GM19455 (cell line): ENCODE data around the gene NEURL1.

Source experiments
- ATAC-seq: cut with Tn5 transposase; IDR thresholded peaks from one replicate; pipeline ENCODE4 v1.9.1; 2021; ENCODE audit not compliant: unreplicated experiment

Gene NEURL1

DNA sequence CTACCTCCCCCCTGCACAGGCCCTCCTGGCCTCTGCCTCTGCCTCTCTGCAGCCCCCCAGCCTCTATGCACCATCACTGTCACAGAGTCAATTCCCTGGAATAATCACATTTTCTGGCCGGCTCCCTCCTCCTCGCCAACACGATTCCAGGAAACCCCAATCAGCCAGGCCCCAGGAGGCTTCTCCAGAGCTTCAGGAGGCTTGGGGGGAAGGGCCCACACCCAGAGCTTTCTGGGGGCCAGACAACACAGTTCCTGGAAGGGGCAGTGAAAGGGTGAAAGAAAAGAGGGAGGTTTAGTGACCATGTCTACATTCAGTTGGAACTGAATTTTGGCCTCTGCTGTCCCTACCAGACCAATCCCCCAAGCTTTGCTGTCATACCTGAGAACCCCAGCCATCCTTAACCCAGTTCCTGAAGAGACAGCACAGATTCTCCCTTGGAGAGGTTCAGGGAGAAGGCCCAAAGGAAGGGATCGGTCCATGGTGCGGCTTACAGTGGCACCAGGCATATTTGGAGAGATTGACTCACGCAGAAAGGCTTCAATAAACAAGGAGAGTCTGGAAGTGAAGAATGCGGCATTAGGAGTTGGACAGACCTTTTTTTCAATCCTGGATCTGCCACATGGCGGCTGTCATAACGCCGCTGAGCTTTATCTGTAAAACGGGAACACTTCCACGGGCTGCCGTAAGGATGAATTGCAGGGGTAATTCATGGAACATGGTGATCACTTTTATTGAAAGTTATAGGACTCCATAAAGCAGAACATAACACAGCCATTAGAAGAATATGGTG lies 89.0 kb downstream of the NEURL1 start:
- no peak for ATAC-seq

DNA sequence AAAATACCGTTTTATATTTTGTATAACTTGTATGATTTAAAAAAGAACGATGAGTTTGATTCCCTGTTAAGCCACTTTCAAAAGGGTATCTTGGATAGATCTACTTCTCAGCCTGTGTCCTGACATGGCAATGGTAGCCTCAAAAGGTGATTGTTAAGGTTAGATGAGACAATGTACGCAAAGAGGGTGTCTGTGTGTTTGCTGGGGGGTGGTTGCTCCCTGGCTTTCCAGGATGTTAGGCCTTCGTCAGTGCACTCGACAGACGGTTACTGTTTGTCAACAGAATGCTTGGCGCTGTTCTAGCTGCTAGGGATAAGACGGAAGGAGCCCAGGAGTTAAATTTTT lies 90.3 kb downstream of the NEURL1 start:
- ATAC-seq, result no peak

DNA sequence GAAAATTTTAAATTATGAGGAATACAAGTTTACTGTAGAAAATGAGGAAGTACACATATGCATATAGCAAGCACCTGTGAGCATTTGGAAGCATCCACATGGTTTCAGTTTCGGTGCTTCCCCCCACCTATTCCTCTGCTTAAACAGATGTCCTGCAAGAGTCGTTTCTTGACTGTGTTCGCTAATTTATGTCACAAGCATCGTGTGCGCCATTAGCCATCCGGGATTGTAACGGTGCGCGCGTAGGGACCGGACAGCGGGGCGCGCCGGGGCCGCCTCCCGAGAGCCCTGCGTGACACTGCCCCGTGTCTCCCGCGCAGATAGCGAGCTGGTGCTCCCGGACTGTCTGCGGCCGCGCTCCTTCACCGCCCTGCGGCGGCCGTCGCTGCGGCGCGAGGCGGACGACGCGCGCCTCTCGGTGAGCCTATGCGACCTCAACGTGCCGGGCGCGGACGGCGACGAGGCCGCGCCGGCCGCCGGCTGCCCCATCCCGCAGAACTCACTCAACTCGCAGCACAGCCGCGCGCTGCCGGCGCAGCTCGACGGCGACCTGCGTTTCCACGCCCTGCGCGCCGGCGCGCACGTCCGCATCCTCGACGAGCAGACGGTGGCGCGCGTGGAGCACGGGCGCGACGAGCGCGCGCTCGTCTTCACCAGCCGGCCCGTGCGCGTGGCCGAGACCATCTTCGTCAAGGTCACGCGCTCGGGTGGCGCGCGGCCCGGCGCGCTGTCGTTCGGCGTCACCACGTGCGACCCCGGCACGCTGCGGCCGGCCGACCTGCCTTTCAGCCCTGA lies 90.9 kb downstream of the NEURL1 start:
- no peak for ATAC-seq

DNA sequence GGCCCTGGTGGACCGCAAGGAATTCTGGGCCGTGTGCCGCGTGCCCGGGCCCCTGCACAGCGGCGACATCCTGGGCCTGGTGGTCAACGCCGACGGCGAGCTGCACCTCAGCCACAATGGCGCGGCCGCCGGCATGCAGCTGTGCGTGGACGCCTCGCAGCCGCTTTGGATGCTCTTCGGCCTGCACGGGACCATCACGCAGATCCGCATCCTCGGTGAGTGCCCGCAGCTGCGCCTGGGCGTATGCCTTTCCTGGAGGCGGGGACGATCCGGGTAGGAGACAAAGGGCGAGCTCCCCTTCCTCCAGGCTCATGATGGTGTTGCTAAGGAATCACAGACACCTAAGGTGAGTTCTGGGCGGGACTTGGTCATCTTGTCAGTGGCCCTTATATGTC lies 91.5 kb downstream of the NEURL1 start:
- ATAC-seq, result no peak

DNA sequence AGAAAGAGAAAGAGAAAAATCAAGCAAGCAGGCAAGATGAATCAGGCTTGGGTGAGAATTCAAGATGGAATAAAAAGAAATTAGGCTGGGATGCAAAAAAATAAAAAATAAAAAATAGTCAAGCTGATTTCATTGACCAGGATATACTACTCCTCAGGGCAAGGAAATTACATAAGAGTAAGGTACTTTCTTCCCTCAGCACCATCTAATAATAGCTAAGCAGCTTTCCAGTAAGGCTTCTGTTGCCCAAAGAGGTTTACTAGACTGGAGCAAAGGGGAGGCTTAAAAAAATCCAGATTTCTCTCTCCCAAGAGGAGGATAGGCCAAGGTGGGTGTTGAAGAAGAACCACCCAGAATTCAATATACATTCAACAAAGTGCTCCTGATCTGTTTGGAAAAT lies 93.6 kb downstream of the NEURL1 start:
- no peak for ATAC-seq

DNA sequence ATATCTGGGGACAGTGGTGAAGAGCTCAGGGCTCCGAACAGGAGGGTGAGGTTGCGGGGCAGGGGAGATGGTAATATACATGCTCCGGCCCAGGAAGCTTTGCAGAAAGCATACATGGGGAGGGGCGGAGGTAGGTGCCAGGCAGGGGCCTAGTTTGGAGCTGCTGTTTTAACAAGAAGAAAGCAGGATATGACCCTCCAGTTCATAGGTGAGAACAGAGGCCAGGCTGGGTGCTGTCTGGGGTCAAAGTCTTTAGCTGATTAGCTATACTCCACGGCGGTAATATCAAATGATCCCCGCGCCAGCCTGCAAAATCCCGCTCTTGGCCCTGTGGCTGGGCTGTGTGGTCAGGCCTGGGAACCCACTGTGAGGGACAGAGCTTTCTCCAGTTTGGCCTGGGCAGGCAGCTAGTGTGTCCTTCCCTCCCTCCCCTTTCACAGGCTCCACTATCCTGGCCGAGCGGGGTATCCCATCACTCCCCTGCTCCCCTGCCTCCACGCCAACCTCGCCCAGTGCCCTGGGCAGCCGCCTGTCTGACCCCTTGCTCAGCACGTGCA lies 95.6 kb downstream of the NEURL1 start:
- ATAC-seq, result no peak

DNA sequence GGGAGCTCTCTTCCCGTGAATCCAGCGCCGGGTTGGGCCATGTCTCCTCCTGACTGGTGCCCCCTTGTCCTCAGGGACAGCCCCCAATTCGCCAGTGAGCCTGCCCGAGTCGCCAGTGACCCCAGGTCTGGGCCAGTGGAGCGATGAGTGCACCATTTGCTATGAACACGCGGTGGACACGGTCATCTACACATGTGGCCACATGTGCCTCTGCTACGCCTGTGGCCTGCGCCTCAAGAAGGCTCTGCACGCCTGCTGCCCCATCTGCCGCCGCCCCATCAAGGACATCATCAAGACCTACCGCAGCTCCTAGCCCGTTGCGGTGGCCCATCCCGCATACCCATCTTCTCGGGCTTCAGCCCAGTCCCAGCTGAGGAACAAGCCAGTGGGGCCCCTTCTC lies 96.6 kb downstream of the NEURL1 start:
- no peak for ATAC-seq

DNA sequence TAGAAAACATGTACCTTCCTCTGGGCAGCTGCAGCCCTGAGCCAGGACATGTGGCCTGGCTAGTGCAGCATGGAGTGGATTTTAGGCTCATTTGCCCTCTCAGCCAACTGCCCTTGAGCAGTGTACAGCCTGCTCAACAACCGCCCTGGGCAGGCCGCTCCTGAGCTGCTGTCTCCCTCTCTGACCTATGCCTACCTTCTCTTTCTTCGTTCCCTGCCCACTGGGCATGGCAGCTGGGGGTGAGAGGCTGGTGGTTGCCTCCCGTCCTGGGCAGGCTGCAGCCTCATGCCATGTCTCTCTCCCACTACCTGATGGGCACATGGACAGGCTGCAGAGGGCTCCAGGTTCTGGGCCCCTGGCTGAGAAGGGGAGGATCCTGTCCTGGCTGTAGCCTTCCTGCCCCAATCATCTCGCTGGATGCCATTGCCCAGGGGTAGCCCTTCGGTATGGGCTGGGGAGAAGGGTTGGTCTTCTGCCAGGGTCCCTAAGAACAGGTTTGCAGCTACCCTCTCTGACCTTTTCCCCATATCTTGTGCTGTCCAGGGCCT lies 97.3 kb downstream of the NEURL1 start:
- no peak for ATAC-seq

DNA sequence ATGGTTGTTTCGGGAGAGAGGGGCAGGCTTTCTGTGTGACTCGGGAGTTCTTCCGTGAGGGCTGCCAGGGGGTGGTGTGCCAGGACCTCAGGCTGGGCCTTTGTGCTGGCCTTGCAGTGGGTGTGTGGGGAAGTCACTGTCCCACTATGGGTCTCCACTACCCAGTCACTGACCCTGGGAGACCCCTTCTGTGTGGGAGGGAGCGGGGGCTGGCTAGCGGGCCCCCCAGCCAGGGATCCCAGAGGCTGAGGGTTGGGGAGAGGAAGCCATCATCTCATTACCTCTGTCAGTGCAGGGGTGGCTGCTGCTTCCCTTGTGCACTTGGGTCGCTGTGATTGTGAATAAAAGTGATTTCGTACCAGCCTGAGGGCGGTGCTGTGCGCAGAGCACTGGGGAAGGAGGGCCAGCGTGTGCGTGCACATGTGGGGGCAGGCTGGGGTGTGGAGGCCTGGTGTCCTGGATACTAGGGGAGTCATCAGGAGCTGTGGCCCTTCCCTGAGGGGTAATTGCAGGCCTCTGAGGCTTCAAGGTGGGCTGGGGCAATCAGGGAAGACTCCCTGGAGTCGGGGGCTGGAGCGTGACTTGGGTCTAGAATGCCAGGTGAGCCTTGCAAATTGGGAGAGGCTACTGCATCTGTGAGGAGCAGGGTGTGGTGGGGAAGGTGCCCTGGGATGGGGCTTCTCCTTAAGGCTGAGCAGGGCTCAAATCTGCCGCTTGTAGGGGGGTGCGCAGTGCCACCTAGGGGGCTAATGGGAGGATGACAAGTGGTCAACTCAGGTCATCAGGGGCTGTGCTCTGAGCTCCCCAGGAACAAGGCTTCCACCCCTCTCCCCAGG lies 98.9 kb downstream of the NEURL1 start:
- peak; percentile 59 for ATAC-seq

DNA sequence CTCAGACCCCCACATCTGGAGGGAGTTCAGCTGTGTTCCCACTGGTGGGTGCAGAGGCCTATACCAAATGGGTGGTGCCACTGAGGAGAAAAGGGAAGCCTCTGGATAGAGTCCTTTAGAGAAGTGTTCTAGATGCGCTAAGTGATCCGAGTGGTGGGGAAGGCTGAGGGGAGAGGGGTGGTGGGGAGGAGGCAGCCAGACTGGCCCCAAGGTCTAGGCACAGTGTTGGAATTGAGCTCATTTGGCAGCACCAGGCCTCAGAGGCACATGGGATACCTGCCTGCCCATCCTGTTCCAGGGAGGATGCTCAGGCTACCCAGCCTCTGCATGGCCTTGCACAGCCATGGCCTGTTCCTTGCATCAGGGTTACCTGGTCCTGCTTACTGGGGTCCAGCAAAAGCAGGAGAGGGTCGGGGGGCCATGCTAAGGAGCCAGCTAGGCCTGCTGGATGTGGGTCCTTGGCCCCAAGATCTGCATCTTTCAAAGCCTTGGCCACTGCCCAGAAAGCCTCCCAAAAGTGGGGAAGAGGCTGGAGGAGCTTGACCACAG lies 99.6 kb downstream of the NEURL1 start:
- no peak for ATAC-seq

DNA sequence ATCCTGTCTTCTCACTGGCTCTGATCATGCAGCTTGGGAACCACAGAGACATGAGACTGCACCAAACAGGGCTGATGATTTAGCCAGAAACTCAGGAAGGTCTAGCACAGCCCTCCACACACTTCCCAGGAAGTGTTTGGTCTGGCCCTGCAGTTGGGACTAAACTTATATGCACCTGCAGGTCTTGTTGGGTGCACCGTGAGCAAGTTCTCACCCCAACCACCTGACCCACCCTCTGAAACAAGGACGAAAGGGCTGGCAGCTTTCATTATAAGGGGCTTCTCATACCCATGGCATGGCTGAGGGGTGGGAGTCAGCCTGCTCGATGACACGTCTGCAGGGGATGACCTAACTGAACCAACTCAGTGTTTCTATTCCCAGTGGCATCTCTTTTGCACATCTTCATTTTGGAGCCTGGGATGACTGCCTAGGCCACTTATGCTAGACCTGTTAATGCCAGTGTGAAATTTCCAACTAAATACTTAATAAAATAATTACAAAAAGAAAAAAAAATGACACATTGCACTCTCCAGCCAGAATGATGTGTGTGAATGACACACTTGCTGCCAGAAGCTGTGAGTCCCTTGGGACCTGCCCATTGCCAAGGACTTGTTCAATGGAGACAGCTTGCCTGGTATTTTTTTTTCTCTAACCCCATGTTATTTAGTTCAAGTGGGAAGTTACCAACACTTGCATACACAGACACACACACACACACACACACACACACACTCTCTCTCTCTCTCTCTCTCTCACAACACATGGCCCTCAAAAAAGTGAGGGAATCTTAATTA lies 102.6 kb downstream of the NEURL1 start:
- no peak for ATAC-seq

DNA sequence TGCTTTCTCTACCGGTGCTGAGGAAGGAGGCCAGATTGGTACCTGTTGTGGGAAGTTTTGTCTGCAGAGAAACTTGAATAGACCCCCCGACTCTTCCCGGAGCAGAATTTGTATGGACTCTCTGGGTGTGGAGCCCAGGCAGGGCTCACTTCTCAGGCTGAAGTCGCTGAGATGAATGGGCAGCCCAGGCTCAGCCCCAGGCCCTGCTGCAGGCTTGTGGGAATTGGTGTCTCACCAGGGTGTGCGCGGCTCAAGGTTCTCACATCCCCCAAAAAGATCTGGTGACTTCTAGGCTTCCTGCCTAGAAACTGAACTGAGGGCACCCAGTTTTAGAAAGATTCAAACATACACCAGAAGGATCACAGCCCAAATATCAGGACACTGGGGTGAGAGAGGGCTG lies 103.5 kb downstream of the NEURL1 start:
- no peak for ATAC-seq

DNA sequence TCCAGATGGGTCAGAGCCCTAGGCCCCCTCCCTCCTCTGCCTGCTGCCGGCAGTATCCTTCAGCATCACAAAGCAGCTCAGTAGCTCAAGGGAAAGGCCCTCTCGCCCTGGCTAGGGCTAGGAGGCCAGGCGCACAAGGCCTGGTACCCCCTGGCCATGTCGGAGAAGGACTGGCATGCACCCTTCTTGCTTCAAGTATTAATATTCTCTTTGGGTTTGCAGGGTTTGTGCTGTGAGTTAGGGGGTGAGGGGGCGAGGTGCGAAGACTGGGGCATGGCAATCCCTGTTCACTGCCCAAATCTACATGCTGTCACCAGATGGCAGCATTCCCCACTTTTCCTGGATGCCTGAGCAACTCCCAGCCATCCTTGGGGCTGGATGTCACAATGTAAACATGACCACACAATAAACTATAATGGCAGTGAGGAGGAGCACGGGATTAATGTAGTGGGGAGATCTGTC lies 105.2 kb downstream of the NEURL1 start:
- no peak for ATAC-seq

DNA sequence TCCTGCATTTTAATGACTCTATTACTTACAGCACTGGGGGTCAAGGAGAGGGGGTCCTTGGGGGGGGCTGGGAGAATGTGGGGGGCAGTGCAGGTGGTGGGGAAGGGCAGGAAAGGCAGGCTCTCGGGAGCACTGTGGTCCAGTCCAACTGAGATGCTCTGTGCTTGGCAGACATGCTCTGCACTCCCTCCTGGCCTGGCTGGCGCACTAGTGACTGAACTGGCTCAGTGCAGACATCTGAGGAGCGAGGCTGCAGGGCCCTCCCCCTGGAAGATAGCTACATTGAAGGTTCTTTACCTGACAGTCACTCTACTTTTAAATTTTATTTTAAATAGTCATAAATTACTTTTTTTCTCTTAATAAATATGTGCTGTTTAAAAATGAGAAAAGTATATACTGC lies 105.7 kb downstream of the NEURL1 start:
- no peak for ATAC-seq

DNA sequence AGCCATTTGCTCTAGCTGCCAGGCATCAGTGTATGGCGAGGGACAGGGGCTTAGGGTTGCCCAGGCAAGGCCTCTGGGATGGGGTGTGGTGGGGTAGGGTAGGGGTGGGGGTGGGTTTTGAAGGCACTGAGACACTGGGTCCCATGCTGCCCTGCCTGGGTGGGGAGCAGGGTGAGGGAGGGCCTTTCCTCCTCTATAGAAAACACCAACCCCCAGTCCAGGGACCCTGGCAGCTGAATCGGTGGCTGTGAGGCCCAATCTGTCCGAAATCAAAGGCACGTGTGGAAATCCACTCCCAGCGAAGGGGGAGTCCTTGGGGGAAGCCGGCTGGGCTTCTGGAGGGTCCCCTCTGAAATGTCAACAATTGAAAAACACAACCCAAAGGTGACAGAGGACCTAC lies 106.4 kb downstream of the NEURL1 start:
- no peak for ATAC-seq

DNA sequence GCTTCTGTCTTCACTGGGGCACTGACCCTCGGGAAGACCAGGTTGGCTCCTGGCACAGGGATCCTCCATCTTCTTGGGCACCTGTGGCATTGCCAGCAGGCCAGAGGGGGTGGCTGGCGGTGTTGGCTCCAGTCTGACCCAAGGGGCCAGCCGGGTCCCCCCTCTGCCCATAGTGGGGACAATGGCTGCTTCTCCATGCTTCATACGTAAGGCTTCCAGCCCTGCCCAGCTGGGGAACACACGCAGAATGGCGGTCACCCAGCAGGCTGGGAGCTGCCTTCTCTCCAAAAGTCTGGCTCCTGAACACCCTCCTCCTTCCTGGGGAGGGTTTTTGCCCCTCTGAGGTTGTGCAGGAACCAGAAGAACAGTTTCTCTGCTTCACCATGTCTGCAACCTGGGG lies 106.8 kb downstream of the NEURL1 start:
- ATAC-seq, result no peak

DNA sequence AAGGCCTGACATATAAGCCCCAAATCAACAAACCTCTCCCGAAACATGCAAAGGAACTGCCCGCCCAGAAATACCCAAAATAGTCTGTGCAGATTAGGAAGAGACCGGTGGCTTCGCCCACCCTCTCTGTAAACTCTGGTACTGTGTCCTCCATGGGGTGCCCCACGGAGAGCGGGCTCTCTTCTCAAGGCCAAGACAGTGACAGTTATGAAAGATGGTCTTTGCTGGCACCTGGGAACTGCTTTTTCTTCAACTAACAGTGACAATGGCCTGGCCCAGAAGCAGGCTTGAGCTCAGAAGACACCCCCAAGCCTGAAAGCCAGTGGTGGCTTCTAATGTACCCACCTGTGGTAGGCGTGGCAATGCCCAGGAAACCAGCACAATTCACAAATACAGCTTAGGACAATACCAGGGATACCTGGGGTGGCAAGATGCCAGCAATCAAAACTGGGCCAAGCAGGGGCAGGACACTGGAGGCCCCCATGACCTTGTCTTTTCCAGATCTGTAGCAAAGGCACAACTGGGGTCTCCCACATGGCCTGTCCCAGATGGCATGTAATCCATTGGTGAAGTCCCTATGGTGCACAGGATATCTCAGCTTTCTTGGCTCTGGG lies 107.6 kb downstream of the NEURL1 start:
- no peak for ATAC-seq

DNA sequence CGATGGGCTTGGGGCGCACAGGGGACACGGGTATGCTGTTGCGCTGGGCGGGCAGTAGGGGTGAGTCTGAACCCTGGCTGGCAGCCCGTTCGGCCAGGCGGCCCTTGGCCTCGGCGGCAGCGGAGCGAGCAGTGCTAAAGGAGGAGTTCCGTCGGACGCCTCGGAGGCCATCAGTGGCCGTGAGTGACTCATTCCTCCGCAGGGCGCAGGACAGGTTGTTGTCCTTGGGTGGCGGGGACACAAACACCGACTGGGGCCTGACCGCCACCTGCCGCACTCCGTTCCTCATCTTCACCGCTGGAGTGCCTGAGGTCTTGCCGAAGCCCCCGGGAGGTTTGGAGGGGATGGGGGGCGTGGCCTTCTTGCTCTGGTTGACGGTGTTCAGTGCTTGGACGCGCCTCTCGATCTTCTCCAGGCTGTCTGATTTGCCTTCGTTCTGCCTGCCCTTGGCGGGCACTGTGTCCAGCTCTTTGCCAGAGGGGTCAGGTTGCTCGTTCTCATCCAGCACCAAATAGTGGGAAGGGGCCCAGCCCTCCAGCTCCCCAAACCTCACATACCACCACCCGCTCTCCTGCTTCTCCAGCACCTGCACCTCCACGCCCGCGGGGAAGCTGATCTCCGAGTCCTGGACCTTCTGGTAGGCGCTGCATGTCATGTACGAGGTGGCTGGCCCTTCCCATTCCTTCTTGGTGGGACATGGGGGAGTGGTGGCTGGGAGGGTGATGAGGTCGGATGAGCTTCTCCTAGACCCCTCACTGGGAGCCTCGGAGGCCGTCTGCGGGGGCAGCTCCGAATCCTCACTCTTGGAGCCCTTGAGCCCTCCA lies 108.7 kb downstream of the NEURL1 start:
- no peak for ATAC-seq

DNA sequence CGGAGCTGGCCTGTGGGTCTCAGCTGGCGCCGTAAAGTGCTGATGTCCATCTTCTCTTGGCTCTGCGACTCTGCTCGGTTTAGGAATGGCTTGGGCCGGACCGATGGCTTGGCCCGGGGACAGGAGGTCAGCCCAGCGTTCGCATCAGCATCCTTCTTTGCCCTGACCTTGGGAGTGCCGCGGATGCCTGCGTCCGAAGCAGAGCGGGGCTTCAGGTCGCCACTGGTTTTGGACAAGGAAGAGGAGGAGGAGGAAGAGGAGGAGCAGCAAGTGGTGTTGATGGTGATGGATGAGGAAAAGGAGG lies 109.3 kb downstream of the NEURL1 start:
- no peak for ATAC-seq
